ENCODE results near the gene PARVB.

The PARVB gene

GRCh38 chr22:44037519-44038375 is 13.6 kb downstream of the PARVB start:
- H3K36me3 ChIP-seq (ENCODE audit: insufficient read depth, low read length): 0 out of 2 replicates have a peak, but pooled peaks cover 1% of the 10 kb centered on the region
- H3K4me1 ChIP-seq (ENCODE audit: insufficient read depth, low read length, severe bottlenecking): peaks cover 59% of the 10 kb centered on the region
- H3K79me2 ChIP-seq (ENCODE audit: insufficient read depth, low read length): peaks cover 26% of the 10 kb centered on the region
- H3K27ac ChIP-seq (ENCODE audit: low read depth, low read length, poor library complexity, severe bottlenecking): peak overlapping the region; percentile 97
- H2AFZ ChIP-seq (ENCODE audit: low read length): no peak overlapping the region
- H3K9me3 ChIP-seq (ENCODE audit: low read length): no peaks in the 10 kb centered on the region
- H3K9ac ChIP-seq (ENCODE audit: low read length): no peak overlapping the region; the same call in 1 of the 2 replicates
- no peaks in the 10 kb centered on the region for H3K27me3 ChIP-seq (ENCODE audit: insufficient read depth, low read length)
- H3F3A ChIP-seq (ENCODE audit: insufficient read depth, low read length): no peaks in the 10 kb centered on the region
- H3K4me3 ChIP-seq (ENCODE audit: low read depth, low read length, poor library complexity, severe bottlenecking): no peak overlapping the region
- TF ChIP-seq CTCF (IDR thresholded peaks at IDR 0.05; ENCODE audit: low read length) (no peak), EZH2 (IDR thresholded peaks at IDR 0.05; ENCODE audit: borderline replicate concordance, low read length) (no peak)
- H4K20me1 ChIP-seq (ENCODE audit: insufficient read depth, low read length): no peaks in the 10 kb centered on the region
- H3K4me2 ChIP-seq (ENCODE audit: low read length): no peak overlapping the region; the same call in 1 of the 2 replicates
- H3K9me2 ChIP-seq (ENCODE audit: low read depth, low read length): no peaks in the 10 kb centered on the region

- H3K36me3 ChIP-seq (ENCODE audit: insufficient read depth, low read length): no peaks in the 10 kb centered on the region
- H3K4me3 ChIP-seq (ENCODE audit: low read depth, low read length, poor library complexity, severe bottlenecking): no peak overlapping the region
- TF ChIP-seq EZH2 (IDR thresholded peaks at IDR 0.05; ENCODE audit: borderline replicate concordance, low read length) (no peak), CTCF (IDR thresholded peaks at IDR 0.05; ENCODE audit: low read length) (no peak)
- H4K20me1 ChIP-seq (ENCODE audit: insufficient read depth, low read length): no peaks in the 10 kb centered on the region
- peak overlapping the region; percentile 97 for H3K27ac ChIP-seq (ENCODE audit: low read depth, low read length, poor library complexity, severe bottlenecking)
- peaks cover 15% of the 10 kb centered on the region for H3K79me2 ChIP-seq (ENCODE audit: insufficient read depth, low read length)
- H3K4me1 ChIP-seq (ENCODE audit: insufficient read depth, low read length, severe bottlenecking): peaks cover 75% of the 10 kb centered on the region
- H3F3A ChIP-seq (ENCODE audit: insufficient read depth, low read length): no peaks in the 10 kb centered on the region
- H2AFZ ChIP-seq (ENCODE audit: low read length): no peak overlapping the region
- no peaks in the 10 kb centered on the region for H3K9me2 ChIP-seq (ENCODE audit: low read depth, low read length)
- H3K4me2 ChIP-seq (ENCODE audit: low read length): peak overlapping the region; percentile 20; the same call in 1 of the 2 replicates
- no peaks in the 10 kb centered on the region for H3K27me3 ChIP-seq (ENCODE audit: insufficient read depth, low read length)
- no peaks in the 10 kb centered on the region for H3K9me3 ChIP-seq (ENCODE audit: low read length)
- peak overlapping the region; percentile 1; the same call in 1 of the 2 replicates for H3K9ac ChIP-seq (ENCODE audit: low read length)
These were observed 15.6 kb downstream of the PARVB start for GRCh38 chr22:44039566-44040171.

DNA sequence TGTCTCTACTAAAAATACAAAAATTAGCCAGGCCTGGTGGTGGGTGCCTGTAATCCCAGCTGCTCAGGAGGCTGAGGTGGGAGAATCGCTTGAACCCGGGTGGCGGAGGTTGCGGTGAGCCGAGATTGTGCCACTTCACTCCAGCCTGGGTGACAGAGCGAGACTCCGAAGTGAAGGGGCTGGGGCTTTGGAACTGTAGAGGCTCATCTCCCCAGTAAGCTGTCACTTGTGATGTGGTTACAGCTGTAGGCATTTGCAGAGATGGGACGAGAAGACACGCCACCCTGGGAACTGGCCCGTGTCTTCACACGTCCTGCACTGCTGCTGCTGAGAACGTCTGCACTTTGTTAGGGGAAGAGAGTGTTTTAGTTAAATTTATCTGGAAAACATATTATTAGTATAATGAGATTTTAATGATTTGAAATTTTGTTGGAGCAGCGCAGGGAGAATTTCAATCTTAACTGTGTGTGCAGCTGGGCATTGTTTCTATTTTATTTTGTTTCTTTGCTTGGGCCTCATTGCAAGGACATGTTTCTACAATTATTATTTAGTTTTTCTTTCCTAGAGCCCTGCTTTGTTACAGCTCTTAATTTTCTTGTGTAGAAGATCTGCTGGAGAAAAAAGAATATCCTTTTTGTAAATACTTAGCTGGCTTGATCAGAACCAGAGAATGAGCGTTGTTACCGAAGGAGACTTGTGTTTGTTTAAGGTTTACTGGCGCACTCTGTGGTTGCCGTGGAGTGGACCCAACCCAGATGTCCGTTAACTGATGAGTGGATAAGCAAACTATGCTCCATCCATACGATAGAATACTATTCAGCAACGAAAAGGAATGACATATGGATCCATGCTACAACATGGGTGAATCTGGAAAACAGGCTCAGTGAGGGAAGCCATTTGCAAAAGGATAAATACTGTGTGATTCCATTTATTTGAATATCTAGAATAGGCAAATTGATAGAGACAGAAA is 18.4 kb downstream of the PARVB start:
- TF ChIP-seq CTCF (IDR thresholded peaks at IDR 0.05; ENCODE audit: low read length) (no peak), EZH2 (IDR thresholded peaks at IDR 0.05; ENCODE audit: borderline replicate concordance, low read length) (no peak)
- Histone ChIP-seq H3K4me3 (ENCODE audit: low read depth, low read length, poor library complexity, severe bottlenecking) (peak overlapping the region; percentile 7), H3F3A (ENCODE audit: insufficient read depth, low read length) (no peaks in the 10 kb centered on the region), H3K79me2 (ENCODE audit: insufficient read depth, low read length) (no peaks in the 10 kb centered on the region), H3K4me2 (ENCODE audit: low read length) (peak overlapping the region; percentile 40; the same call in 1 of the 2 replicates), H3K9ac (ENCODE audit: low read length) (peak overlapping the region; percentile 46; the same call in 1 of the 2 replicates), H2AFZ (ENCODE audit: low read length) (no peak overlapping the region), H4K20me1 (ENCODE audit: insufficient read depth, low read length) (no peaks in the 10 kb centered on the region), H3K9me3 (ENCODE audit: low read length) (no peaks in the 10 kb centered on the region), H3K27me3 (ENCODE audit: insufficient read depth, low read length) (no peaks in the 10 kb centered on the region), H3K27ac (ENCODE audit: low read depth, low read length, poor library complexity, severe bottlenecking) (peak overlapping the region; percentile 97), H3K4me1 (ENCODE audit: insufficient read depth, low read length, severe bottlenecking) (peaks cover 95% of the 10 kb centered on the region), H3K36me3 (ENCODE audit: insufficient read depth, low read length) (no peaks in the 10 kb centered on the region), H3K9me2 (ENCODE audit: low read depth, low read length) (no peaks in the 10 kb centered on the region)

Measured in OCI-LY1 (cell line).